Measurements from ENCODE around the gene SLC22A17. TPM values are rescaled to one million over a fixed set of nuclear protein-coding genes. Genes with fewer than 3 reads are reported as not detected.

The SLC22A17 gene
- total RNA-seq, 1 donor from 2014 or later = 42.4 TPM

DNA sequence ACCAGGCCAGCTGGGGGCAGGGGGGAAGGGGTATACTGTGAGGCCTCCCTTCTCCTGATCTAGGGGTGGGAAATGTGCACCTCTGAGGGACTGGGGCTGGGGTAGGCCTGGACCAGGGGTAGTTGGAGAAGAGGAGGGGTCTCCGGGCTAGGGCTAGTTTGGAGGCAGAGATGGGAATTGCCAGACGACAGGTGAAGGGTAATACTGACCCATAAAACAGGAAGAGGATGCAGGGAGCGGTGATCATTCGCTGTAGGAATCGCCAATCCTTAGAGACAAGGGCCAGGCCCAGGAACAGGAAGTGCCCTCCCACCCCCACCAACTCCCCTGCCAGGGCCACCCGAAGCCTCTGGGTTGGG is 4.4 kb downstream of the SLC22A17 start:
- H3K4me3 Mint-ChIP-seq = no peak overlapping the region
- H3K27me3 Mint-ChIP-seq (ENCODE audit: low read depth) = peaks cover 20% of the 10 kb centered on the region
- TF ChIP-seq, protein P1, sequence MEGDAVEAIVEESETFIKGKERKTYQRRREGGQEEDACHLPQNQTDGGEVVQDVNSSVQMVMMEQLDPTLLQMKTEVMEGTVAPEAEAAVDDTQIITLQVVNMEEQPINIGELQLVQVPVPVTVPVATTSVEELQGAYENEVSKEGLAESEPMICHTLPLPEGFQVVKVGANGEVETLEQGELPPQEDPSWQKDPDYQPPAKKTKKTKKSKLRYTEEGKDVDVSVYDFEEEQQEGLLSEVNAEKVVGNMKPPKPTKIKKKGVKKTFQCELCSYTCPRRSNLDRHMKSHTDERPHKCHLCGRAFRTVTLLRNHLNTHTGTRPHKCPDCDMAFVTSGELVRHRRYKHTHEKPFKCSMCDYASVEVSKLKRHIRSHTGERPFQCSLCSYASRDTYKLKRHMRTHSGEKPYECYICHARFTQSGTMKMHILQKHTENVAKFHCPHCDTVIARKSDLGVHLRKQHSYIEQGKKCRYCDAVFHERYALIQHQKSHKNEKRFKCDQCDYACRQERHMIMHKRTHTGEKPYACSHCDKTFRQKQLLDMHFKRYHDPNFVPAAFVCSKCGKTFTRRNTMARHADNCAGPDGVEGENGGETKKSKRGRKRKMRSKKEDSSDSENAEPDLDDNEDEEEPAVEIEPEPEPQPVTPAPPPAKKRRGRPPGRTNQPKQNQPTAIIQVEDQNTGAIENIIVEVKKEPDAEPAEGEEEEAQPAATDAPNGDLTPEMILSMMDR (conservative IDR thresholded peaks at IDR 0.05) = no peak
- peaks cover 10% of the 10 kb centered on the region for H3K9me3 Mint-ChIP-seq
- H3K4me1 Mint-ChIP-seq = peaks cover 19% of the 10 kb centered on the region
- no peak overlapping the region for H3K27ac Mint-ChIP-seq (ENCODE audit: unreplicated experiment)
- peaks cover 11% of the 10 kb centered on the region for H3K36me3 Mint-ChIP-seq (ENCODE audit: low read depth)
- DNase-seq (ENCODE audit: low read depth, low spot score) = no peak

GRCh38 chr14:23347406-23348296 is 5.0 kb downstream of the SLC22A17 start:
- peaks cover 11% of the 10 kb centered on the region for H3K36me3 Mint-ChIP-seq (ENCODE audit: low read depth)
- peaks cover 13% of the 10 kb centered on the region for H3K4me1 Mint-ChIP-seq
- DNase-seq (ENCODE audit: low read depth, low spot score) = no peak
- H3K27ac Mint-ChIP-seq (ENCODE audit: unreplicated experiment) = no peak overlapping the region
- H3K27me3 Mint-ChIP-seq (ENCODE audit: low read depth) = peaks cover 15% of the 10 kb centered on the region
- H3K9me3 Mint-ChIP-seq = peaks cover 13% of the 10 kb centered on the region
- TF ChIP-seq, protein P1 (conservative IDR thresholded peaks at IDR 0.05) = no peak
- H3K4me3 Mint-ChIP-seq = no peak overlapping the region

DNA sequence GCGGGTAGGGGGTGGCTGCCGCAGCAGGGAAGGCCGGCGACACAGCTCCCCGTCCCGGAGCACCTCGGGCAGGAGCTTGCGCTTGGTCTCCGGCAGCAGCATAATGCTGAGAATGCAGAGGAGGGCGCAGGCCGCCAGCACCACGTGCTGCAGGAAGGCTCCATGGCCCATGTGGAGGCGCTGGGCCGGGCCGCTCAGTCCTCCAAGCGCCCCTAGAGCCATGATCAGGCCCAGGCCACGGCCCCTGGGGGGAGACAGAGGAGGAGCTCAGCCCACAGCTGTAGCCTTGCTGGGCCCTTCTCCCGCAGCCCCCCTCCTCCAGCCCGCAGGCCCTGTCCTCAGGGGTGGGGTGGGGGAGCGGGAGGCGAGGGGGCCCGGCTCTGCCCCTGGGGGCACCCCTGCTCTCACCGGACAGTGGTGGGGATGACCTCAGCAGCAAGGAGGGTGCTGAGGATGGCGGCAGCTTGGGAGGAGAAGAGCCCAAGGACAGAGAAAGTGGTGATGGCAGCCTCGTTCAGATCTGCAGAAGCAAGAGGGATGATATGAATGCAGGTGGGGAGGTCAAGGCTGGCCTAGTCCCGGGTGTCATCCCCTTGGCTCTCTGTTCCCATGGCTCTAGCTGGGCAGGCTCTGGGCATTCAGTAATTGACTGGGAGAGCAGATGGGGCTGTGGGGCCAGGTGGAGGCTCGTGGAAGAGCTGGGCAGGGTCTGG is 5.8 kb downstream of the SLC22A17 start:
- H3K27me3 Mint-ChIP-seq (ENCODE audit: low read depth) = peaks cover 15% of the 10 kb centered on the region
- peaks cover 13% of the 10 kb centered on the region for H3K4me1 Mint-ChIP-seq
- no peak overlapping the region for H3K27ac Mint-ChIP-seq (ENCODE audit: unreplicated experiment)
- DNase-seq (ENCODE audit: low read depth, low spot score) = no peak
- H3K9me3 Mint-ChIP-seq = peaks cover 13% of the 10 kb centered on the region
- H3K36me3 Mint-ChIP-seq (ENCODE audit: low read depth) = peaks cover 11% of the 10 kb centered on the region
- H3K4me3 Mint-ChIP-seq = no peak overlapping the region
- TF ChIP-seq, protein P1 (conservative IDR thresholded peaks at IDR 0.05) = no peak

GRCh38 chr14:23345987-23346692 is 6.5 kb downstream of the SLC22A17 start:
- H3K4me3 Mint-ChIP-seq = peak overlapping the region; percentile 6
- H3K27ac Mint-ChIP-seq (ENCODE audit: unreplicated experiment) = no peak overlapping the region

GRCh38 chr14:23344481-23344880 is 8.2 kb downstream of the SLC22A17 start:
- TF ChIP-seq, protein P1 (conservative IDR thresholded peaks at IDR 0.05) = peak; percentile 25
- Mint-ChIP-seq H3K4me3 (no peak overlapping the region), H3K4me1 (no peaks in the 10 kb centered on the region), H3K9me3 (peaks cover 6% of the 10 kb centered on the region), H3K27me3 (ENCODE audit: low read depth) (no peaks in the 10 kb centered on the region), H3K36me3 (ENCODE audit: low read depth) (peaks cover under 1% of the 10 kb centered on the region), H3K27ac (ENCODE audit: unreplicated experiment) (no peak overlapping the region)
- DNase-seq (ENCODE audit: low read depth, low spot score) = no peak

More at GRCh38 chr14:23345987-23346692, 6.5 kb downstream of the SLC22A17 start:
- Mint-ChIP-seq H3K4me1 (peaks cover 10% of the 10 kb centered on the region), H3K9me3 (peaks cover 12% of the 10 kb centered on the region), H3K27me3 (ENCODE audit: low read depth) (peaks cover 11% of the 10 kb centered on the region), H3K36me3 (ENCODE audit: low read depth) (peaks cover 9% of the 10 kb centered on the region)
- DNase-seq (ENCODE audit: low read depth, low spot score) = no peak
- TF ChIP-seq, protein P1 (conservative IDR thresholded peaks at IDR 0.05) = peak; percentile 32
